ENCODE measurements around the gene YARS1.

YARS1 gene

DNA sequence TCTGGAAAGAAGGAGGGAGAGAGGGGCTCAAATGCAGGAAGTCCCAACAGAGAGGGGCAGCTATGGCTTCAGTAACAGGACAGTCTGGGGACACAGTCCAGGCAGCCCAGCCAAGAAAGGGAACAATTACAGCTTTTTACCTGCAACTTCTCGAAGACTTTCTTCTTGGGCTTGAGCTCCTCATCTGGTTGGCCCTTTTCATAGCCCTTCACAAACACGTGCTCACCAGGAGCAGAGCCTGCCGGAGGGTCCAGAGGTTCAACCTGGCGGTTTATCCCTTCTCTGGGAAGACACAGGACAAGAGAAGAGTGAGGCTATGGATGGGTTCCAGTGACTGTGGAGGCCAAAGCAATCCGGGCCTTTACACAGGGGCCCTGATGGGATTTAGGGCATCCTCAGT is 37.9 kb downstream of the YARS1 start:
- Histone ChIP-seq H3K27ac (ENCODE audit: low read depth, low read length, severe bottlenecking) (no peak overlapping the region), H3K36me3 (ENCODE audit: control insufficient read depth, insufficient read depth, low read length) (peaks cover 85% of the 10 kb centered on the region)

DNA sequence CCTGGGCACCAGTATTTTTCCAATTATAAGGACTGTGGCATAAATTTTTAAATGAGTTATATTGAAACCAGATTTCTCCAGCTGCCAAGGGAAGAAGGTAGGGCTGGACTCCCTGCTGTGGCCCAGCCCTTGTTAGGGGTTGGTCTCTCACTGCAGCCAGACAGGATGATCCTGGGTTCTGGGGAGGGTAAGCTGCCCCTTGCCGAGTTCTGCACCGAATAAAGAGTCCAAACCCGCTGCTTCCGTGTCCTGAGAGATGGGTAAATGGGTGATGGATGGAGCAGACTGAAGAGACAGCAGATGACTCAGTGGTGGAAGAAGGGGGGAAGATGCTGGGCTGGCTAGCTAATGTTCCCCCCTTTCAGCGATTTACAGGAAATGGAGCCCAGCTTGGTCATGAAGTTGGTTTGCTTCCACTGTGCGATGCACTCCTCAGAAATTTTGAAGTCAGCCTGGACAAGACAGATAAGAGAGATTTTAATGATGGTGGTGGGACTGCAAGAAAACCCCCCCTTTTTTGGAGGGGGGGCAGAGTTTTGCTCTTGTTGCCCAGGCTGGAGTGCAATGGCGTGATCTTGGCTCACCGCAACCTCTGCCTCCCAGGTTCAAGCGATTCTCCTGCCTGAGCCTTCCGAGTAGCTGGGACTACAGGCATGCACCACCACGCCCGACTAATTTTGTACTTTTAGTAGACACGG is 41.4 kb downstream of the YARS1 start:
- Histone ChIP-seq H3K9me3 (ENCODE audit: control insufficient read depth, low read length) (no peaks in the 10 kb centered on the region), H3K36me3 (ENCODE audit: control insufficient read depth, insufficient read depth, low read length) (peaks cover 63% of the 10 kb centered on the region), H3K4me1 (ENCODE audit: control insufficient read depth, insufficient read depth, low read length, poor library complexity, severe bottlenecking) (peaks cover 8% of the 10 kb centered on the region), H3K4me3 (ENCODE audit: extremely low read depth, insufficient read depth, low read length, poor library complexity, severe bottlenecking) (no peak overlapping the region), H3K27ac (ENCODE audit: low read depth, low read length, severe bottlenecking) (no peak overlapping the region)
- WGBS, 2 experiments (ENCODE audit: insufficient coverage in 2 of 2), result 94 to 98% methylated on average over 11 to 13 of the region's 13 CpGs

More for the DNA sequence above, 37.9 kb downstream of the YARS1 start:
- 93 to 98% methylated on average over 2 to 5 of the region's 5 CpGs for WGBS, 2 experiments (ENCODE audit: insufficient coverage in 2 of 2)
- Histone ChIP-seq H3K9me3 (ENCODE audit: control insufficient read depth, low read length) (no peaks in the 10 kb centered on the region), H3K4me3 (ENCODE audit: extremely low read depth, insufficient read depth, low read length, poor library complexity, severe bottlenecking) (no peak overlapping the region), H3K4me1 (ENCODE audit: control insufficient read depth, insufficient read depth, low read length, poor library complexity, severe bottlenecking) (no peaks in the 10 kb centered on the region)

DNA sequence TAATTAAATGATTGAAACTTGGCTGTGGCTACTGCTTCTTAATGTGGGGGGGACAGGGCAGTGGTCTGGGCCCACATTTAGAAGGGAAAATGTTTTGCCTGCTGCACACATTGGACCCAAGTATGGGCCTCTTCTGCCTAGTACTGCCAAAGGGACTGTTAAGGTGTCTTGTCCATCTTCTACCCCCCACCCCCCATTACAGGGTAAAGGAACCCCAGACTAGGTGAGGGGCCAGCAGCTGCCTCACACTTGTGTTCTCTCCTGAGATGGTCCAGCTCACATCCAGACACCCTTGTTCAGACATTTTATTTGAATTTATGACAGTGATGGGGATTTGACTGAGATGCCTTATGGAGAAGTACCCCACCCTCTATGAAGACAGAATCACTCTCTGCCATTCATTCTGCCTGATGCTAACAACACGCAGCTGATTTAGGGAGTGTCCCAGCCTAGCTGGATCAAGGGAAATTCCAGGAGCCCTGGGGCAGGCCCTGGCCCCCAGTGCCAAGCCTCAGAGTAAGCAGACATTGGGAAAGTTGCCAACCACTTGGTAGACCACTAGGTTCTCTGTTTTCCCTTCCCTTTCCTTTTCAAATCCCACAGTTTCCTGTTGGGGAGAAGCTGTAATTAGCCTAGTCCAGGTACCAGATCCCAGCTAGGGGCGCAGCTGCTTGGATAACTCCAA is 42.1 kb downstream of the YARS1 start:
- H3K4me1 ChIP-seq (ENCODE audit: control insufficient read depth, insufficient read depth, low read length, poor library complexity, severe bottlenecking), result peaks cover 12% of the 10 kb centered on the region
- H3K36me3 ChIP-seq (ENCODE audit: control insufficient read depth, insufficient read depth, low read length), result peaks cover 56% of the 10 kb centered on the region
- no peak overlapping the region for H3K27ac ChIP-seq (ENCODE audit: low read depth, low read length, severe bottlenecking)
- 86 to 100% methylated on average over 1 of the region's 2 CpGs for WGBS, 2 experiments (ENCODE audit: insufficient coverage in 2 of 2)
- H3K9me3 ChIP-seq (ENCODE audit: control insufficient read depth, low read length), result no peaks in the 10 kb centered on the region
- no peak overlapping the region for H3K4me3 ChIP-seq (ENCODE audit: extremely low read depth, insufficient read depth, low read length, poor library complexity, severe bottlenecking)

DNA sequence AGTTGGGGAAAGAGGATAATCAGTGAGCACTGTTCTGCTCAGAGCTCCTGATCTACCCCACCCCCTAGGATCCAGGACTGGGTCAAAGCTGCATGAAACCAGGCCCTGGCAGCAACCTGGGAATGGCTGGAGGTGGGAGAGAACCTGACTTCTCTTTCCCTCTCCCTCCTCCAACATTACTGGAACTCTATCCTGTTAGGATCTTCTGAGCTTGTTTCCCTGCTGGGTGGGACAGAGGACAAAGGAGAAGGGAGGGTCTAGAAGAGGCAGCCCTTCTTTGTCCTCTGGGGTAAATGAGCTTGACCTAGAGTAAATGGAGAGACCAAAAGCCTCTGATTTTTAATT is 42.7 kb downstream of the YARS1 start:
- Histone ChIP-seq H3K36me3 (ENCODE audit: control insufficient read depth, insufficient read depth, low read length) (peaks cover 50% of the 10 kb centered on the region), H3K27ac (ENCODE audit: low read depth, low read length, severe bottlenecking) (no peak overlapping the region), H3K4me1 (ENCODE audit: control insufficient read depth, insufficient read depth, low read length, poor library complexity, severe bottlenecking) (peaks cover 18% of the 10 kb centered on the region), H3K4me3 (ENCODE audit: extremely low read depth, insufficient read depth, low read length, poor library complexity, severe bottlenecking) (no peak overlapping the region), H3K9me3 (ENCODE audit: control insufficient read depth, low read length) (no peaks in the 10 kb centered on the region)

DNA sequence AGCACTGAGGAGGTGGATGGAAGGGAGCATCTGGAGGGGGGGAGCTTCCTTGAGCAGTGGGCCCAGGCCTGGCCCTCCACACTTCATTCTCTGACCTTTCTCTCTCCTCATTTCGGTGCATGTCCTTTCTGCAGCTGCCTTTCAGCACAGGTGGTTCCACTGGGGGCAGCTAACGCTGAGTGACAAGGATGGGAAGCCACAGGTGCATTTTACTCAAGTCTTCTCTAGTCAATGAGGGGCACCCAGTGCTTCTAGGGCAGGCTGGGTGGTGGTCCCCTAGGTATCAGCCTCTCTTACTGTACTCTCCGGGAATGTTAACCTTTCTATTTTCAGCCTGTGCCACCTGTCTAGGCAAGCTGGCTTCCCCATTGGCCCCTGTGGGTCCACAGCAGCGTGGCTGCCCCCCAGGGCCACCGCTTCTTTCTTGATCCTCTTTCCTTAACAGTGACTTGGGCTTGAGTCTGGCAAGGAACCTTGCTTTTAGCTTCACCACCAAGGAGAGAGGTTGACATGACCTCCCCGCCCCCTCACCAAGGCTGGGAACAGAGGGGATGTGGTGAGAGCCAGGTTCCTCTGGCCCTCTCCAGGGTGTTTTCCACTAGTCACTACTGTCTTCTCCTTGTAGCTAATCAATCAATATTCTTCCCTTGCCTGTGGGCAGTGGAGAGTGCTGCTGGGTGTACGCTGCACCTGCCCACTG is 43.2 kb downstream of the YARS1 start:
- peaks cover 24% of the 10 kb centered on the region for H3K4me1 ChIP-seq (ENCODE audit: control insufficient read depth, insufficient read depth, low read length, poor library complexity, severe bottlenecking)
- 87 to 93% methylated on average over 4 to 5 of the region's 7 CpGs for WGBS, 2 experiments (ENCODE audit: insufficient coverage in 2 of 2)
- H3K36me3 ChIP-seq (ENCODE audit: control insufficient read depth, insufficient read depth, low read length), result peaks cover 44% of the 10 kb centered on the region
- no peak overlapping the region for H3K27ac ChIP-seq (ENCODE audit: low read depth, low read length, severe bottlenecking)
- no peak overlapping the region for H3K4me3 ChIP-seq (ENCODE audit: extremely low read depth, insufficient read depth, low read length, poor library complexity, severe bottlenecking)
- no peaks in the 10 kb centered on the region for H3K9me3 ChIP-seq (ENCODE audit: control insufficient read depth, low read length)

DNA sequence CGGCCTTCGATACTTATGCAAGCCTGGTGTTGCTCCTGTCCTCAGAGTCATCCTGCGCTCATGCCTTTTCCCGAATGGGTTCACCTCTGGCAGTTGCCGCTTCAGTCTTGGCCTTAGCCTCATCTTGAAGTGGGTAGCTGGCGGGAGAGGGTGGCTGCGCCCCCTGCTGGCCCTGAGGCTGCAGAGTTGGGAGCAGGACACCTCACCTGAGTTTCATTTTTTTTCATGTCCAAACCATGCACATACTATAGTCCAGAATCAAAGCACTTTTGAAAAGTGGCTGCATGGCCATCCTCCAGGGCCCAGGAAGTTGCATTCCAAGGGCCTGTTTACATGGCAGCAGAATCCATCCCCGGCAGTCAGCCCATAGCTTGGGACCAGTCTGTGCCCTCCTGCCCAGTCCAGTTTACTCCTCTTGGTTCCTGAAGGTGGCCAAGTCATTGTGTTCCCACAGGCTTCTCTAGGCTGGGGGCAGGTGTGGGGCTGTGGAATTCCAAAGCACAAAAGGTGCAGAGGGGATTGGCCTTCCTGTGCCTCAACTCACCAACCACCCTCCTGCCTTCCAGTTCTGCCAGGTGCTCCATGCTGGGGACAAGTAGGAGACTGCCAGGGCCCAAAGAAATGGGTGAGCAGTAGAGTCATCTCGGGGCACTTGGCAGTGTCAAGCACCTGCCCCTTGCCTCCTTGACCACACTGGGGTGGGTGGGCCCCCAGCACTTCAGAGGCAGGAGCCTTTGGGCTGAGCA is 44.0 kb downstream of the YARS1 start:
- Histone ChIP-seq H3K27ac (ENCODE audit: low read depth, low read length, severe bottlenecking) (peak overlapping the region; percentile 23), H3K4me1 (ENCODE audit: control insufficient read depth, insufficient read depth, low read length, poor library complexity, severe bottlenecking) (peaks cover 24% of the 10 kb centered on the region), H3K36me3 (ENCODE audit: control insufficient read depth, insufficient read depth, low read length) (peaks cover 43% of the 10 kb centered on the region), H3K4me3 (ENCODE audit: extremely low read depth, insufficient read depth, low read length, poor library complexity, severe bottlenecking) (no peak overlapping the region), H3K9me3 (ENCODE audit: control insufficient read depth, low read length) (no peaks in the 10 kb centered on the region)
- 50 to 63% methylated on average over 7 to 9 of the region's 9 CpGs for WGBS, 2 experiments (ENCODE audit: insufficient coverage in 2 of 2)

DNA sequence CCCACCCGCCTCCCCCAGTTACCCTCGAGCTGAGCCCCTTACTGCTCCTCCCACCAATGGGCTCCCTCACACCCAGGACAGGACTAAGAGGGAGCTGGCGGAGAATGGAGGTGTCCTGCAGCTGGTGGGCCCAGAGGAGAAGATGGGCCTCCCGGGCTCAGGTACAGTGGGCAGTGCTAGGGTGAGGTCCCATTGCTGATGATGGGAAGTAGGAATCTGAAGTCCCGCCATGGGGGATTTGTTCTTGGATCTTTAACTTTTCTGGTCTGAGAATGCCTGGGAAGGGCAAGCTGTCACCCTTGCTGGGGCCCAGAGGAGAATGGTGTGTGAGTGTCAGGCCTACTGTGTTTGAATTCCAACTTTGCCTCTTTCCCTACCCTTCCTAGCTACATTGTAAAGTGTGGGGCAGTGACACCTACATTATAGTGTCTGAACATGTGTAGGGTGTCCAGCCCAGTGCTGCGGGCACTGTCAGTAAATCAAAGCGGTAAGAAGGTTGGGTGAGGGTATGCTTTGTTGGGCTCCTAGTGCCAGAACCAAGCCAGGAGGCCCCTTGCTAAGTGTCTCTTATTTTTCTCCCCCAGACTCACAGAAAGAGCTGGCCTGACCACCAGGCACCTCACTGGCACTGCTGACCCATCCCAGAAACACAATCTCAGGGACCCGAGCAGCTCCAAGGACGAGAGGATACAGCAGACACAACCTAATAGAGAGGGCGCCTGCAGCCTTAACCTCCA is 44.7 kb downstream of the YARS1 start:
- WGBS, 2 experiments (ENCODE audit: insufficient coverage in 2 of 2), result 80 to 95% methylated on average over 5 to 6 of the region's 10 CpGs
- H3K9me3 ChIP-seq (ENCODE audit: control insufficient read depth, low read length), result no peaks in the 10 kb centered on the region
- peaks cover 40% of the 10 kb centered on the region for H3K36me3 ChIP-seq (ENCODE audit: control insufficient read depth, insufficient read depth, low read length)
- peaks cover 24% of the 10 kb centered on the region for H3K4me1 ChIP-seq (ENCODE audit: control insufficient read depth, insufficient read depth, low read length, poor library complexity, severe bottlenecking)
- H3K4me3 ChIP-seq (ENCODE audit: extremely low read depth, insufficient read depth, low read length, poor library complexity, severe bottlenecking), result no peak overlapping the region
- peak overlapping the region; percentile 23 for H3K27ac ChIP-seq (ENCODE audit: low read depth, low read length, severe bottlenecking)

DNA sequence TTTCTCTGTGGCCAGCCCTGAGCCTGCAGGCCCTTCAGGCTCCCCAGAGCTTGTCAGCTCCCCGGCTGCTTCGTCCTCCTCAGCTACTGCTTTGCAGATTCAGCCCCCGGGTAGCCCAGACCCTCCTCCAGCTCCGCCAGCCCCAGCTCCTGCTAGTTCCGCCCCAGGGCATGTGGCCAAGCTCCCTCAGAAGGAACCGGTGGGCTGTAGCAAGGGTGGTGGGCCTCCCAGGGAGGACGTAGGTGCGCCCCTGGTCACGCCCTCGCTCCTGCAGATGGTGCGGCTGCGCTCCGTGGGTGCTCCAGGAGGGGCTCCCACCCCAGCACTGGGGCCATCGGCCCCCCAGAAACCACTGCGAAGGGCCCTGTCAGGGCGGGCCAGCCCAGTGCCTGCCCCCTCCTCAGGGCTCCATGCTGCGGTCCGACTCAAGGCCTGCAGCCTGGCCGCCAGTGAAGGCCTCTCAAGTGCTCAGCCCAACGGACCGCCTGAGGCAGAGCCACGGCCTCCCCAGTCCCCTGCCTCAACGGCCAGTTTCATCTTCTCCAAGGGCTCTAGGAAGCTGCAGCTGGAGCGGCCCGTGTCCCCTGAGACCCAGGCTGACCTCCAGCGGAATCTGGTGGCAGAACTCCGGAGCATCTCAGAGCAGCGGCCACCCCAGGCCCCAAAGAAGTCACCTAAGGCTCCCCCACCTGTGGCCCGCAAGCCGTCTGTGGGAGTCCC is 45.4 kb downstream of the YARS1 start:
- Histone ChIP-seq H3K27ac (ENCODE audit: low read depth, low read length, severe bottlenecking) (no peak overlapping the region), H3K4me1 (ENCODE audit: control insufficient read depth, insufficient read depth, low read length, poor library complexity, severe bottlenecking) (peaks cover 27% of the 10 kb centered on the region), H3K36me3 (ENCODE audit: control insufficient read depth, insufficient read depth, low read length) (peaks cover 38% of the 10 kb centered on the region), H3K4me3 (ENCODE audit: extremely low read depth, insufficient read depth, low read length, poor library complexity, severe bottlenecking) (no peak overlapping the region), H3K9me3 (ENCODE audit: control insufficient read depth, low read length) (no peaks in the 10 kb centered on the region)
- WGBS, 2 experiments (ENCODE audit: insufficient coverage in 2 of 2), result 87 to 90% methylated on average over 22 to 25 of the region's 30 CpGs

DNA sequence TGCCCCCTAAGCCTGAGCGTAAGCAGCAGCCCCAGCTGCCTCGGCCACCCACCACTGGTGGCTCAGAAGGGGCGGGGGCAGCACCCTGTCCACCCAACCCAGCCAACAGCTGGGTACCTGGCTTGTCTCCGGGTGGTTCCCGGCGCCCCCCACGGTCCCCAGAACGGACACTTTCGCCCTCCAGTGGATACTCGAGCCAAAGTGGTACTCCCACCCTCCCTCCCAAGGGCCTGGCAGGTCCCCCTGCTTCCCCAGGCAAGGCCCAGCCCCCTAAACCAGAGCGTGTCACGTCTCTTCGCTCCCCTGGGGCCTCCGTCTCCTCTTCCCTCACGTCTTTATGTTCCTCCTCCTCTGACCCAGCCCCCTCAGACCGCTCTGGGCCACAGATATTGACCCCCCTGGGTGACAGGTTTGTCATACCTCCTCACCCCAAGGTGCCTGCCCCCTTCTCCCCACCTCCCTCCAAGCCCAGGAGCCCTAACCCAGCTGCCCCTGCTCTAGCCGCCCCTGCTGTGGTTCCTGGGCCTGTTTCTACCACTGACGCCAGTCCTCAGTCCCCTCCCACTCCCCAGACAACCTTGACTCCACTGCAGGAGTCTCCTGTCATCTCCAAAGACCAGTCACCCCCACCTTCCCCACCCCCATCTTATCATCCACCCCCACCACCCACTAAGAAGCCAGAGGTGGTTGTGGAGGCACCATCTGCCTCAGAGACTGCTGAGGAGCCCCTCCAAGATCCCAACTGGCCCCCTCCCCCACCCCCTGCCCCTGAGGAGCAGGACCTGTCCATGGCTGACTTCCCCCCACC is 46.2 kb downstream of the YARS1 start:
- peaks cover 34% of the 10 kb centered on the region for H3K36me3 ChIP-seq (ENCODE audit: control insufficient read depth, insufficient read depth, low read length)
- peaks cover 35% of the 10 kb centered on the region for H3K4me1 ChIP-seq (ENCODE audit: control insufficient read depth, insufficient read depth, low read length, poor library complexity, severe bottlenecking)
- WGBS, 2 experiments (ENCODE audit: insufficient coverage in 2 of 2), result 78% methylated on average over 6 to 15 of the region's 18 CpGs
- H3K27ac ChIP-seq (ENCODE audit: low read depth, low read length, severe bottlenecking), result no peak overlapping the region
- H3K9me3 ChIP-seq (ENCODE audit: control insufficient read depth, low read length), result no peaks in the 10 kb centered on the region
- no peak overlapping the region for H3K4me3 ChIP-seq (ENCODE audit: extremely low read depth, insufficient read depth, low read length, poor library complexity, severe bottlenecking)

Measured in mesodermal cell (in vitro differentiated cells).